Lower lobe of right lung (tissue), 2 donors: ENCODE results near the gene B4GAT1. TPM values are rescaled to one million over a fixed set of nuclear protein-coding genes. Genes with fewer than 3 reads are reported as not detected.
A peak's percentile ranks its signal among the peaks of the same experiment; 100 is the strongest.
"Not testable (repeated sequence)": the region's sequence is repeated elsewhere in the genome, so short reads cannot be mapped to it uniquely, and the experiment has no call there.

Experiments
- ATAC-seq, 2 donors: fragments of 200-7000 bp; cut with Tn5 transposase; one replicate each; pipeline ENCODE4 v1.9.1; 2020 to 2022; ENCODE audit warnings: mild to moderate bottlenecking in 2 of 2, moderate library complexity in 2 of 2
- DNase-seq: peaks from one replicate; pipeline ENCODE4 v3.0.0-alpha.2; 2020
- H3K27ac ChIP-seq: fragments of 200-600 bp; one replicate; pipeline ENCODE4 v1.8.0; 2022
- H3K27me3 ChIP-seq: fragments of 200-600 bp; one replicate; pipeline ENCODE4 v1.8.0; 2022; ENCODE audit warnings: low read depth
- H3K36me3 ChIP-seq: fragments of 200-600 bp; one replicate; pipeline ENCODE4 v1.8.0; 2022; ENCODE audit warnings: mild to moderate bottlenecking
- H3K4me1 ChIP-seq: fragments of 200-600 bp; one replicate; pipeline ENCODE4 v1.8.0; 2022
- H3K4me3 ChIP-seq: fragments of 200-600 bp; one replicate; pipeline ENCODE4 v1.8.0; 2022; ENCODE audit warnings: mild to moderate bottlenecking
- H3K9me3 ChIP-seq: fragments of 200-600 bp; one replicate; pipeline ENCODE4 v1.8.0; 2022
- CTCF ChIP-seq: fragments of 200-600 bp; IDR thresholded peaks from one replicate; pipeline ENCODE4 v1.8.0; 2022; ENCODE audit warnings: antibody characterized with exemption, mild to moderate bottlenecking
- intact Hi-C: fragments of 100-400 bp; cut with DNase I; formaldehyde crosslinking; loops from one replicate; pipeline ENCODE4 v1.11.0; 2022
- total RNA-seq: library from RNA; stranded (reverse); fragmentation: NEBNext Ultra II Directional; extraction: Animal tissue kit (Norgen Biotek cat#: 25700); gene quantifications from one replicate; pipeline ENCODE4 v1.2.1, GENCODE V29; 2021
- donor health status: DM: no; HTN: yes; CAD: no; lungs with severe emphysema.

B4GAT1 gene
- total RNA-seq, 1 donor from 2014 or later: 22.6 TPM

GRCh38 chr11:66373690-66374287 lies 26.4 kb upstream of the B4GAT1 start:
- H3K9me3 ChIP-seq, H3K27ac ChIP-seq, H3K36me3 ChIP-seq, ATAC-seq, intact Hi-C loops, DNase-seq, H3K4me3 ChIP-seq: not testable (repeated sequence)
- peaks cover 31% of the 10 kb centered on the region for H3K27me3 ChIP-seq
- H3K4me1 ChIP-seq: peaks cover 15% of the 10 kb centered on the region

GRCh38 chr11:66373265-66373664 lies 25.8 kb upstream of the B4GAT1 start:
- TF ChIP-seq CTCF: no peak
- no peaks in the 10 kb centered on the region for H3K36me3 ChIP-seq
- no peaks in the 10 kb centered on the region for H3K9me3 ChIP-seq
- intact Hi-C loops: no loop called here
- H3K27me3 ChIP-seq: peaks cover 31% of the 10 kb centered on the region
- ATAC-seq (no peak), DNase-seq (no peak)
- H3K27ac ChIP-seq: no peak overlapping the region
- H3K4me1 ChIP-seq: peaks cover 15% of the 10 kb centered on the region
- no peak overlapping the region for H3K4me3 ChIP-seq

GRCh38 chr11:66371627-66372415 lies 24.4 kb upstream of the B4GAT1 start, which contains the start of gene SLC29A2:
SLC29A2 (minus strand) TSS chr11:66371760; CDS start chr11:66371591, 169 bp downstream.
- no peaks in the 10 kb centered on the region for H3K36me3 ChIP-seq
- peak within 1 kb of the TSS; percentile 77 for H3K4me3 ChIP-seq
- H3K27ac ChIP-seq: peak within 1 kb of the TSS; percentile 76
- H3K4me1 ChIP-seq: peaks cover 15% of the 10 kb centered on the region
- no peaks in the 10 kb centered on the region for H3K9me3 ChIP-seq
- intact Hi-C loops: no loop called here
- ATAC-seq (peak; percentile 94 to 95), DNase-seq (peak; percentile 92)
- peaks cover 31% of the 10 kb centered on the region for H3K27me3 ChIP-seq
- no peak for TF ChIP-seq CTCF

- peaks cover 25% of the 10 kb centered on the region for H3K27me3 ChIP-seq
- H3K9me3 ChIP-seq: no peaks in the 10 kb centered on the region
- no peak for DNase-seq
- no peak overlapping the region for H3K4me3 ChIP-seq
- peaks cover 15% of the 10 kb centered on the region for H3K4me1 ChIP-seq
- intact Hi-C loops: no loop called here
- no peak for TF ChIP-seq CTCF
- no peaks in the 10 kb centered on the region for H3K36me3 ChIP-seq
- H3K27ac ChIP-seq: no peak overlapping the region
- ATAC-seq: no peak
These were observed 21.9 kb upstream of the B4GAT1 start for GRCh38 chr11:66369073-66369894.

GRCh38 chr11:66368484-66368883 lies 21.1 kb upstream of the B4GAT1 start:
- Histone ChIP-seq H3K4me1 (peaks cover 20% of the 10 kb centered on the region), H3K36me3 (no peaks in the 10 kb centered on the region), H3K27me3 (peaks cover 23% of the 10 kb centered on the region), H3K4me3 (no peak overlapping the region), H3K9me3 (no peaks in the 10 kb centered on the region), H3K27ac (no peak overlapping the region)
- ATAC-seq (no peak), DNase-seq (no peak)
- TF ChIP-seq CTCF: no peak
- intact Hi-C loops: no loop called here
